ENCODE data around the gene RAD18.

RAD18 gene

GRCh38 chr3:8846176-8846575 is 117.1 kb downstream of the RAD18 start:
- in situ Hi-C loops (cut with HindIII; ENCODE audit: low sequenced_read_pairs), result no loop called here
- H3K4me3 ChIP-seq (ENCODE audit: low read depth, low read length), result no peak overlapping the region
- no peak for DNase-seq (ENCODE audit: low read depth)
- TF ChIP-seq CTCF (IDR thresholded peaks at IDR 0.05; ENCODE audit: low read depth, low read length, missing control alignments), result no peak

GRCh38 chr3:8845641-8846040 is 117.6 kb downstream of the RAD18 start:
- DNase-seq (ENCODE audit: low read depth), result no peak
- in situ Hi-C loops (cut with HindIII; ENCODE audit: low sequenced_read_pairs), result no loop called here
- TF ChIP-seq CTCF (IDR thresholded peaks at IDR 0.05; ENCODE audit: low read depth, low read length, missing control alignments), result no peak
- no peak overlapping the region for H3K4me3 ChIP-seq (ENCODE audit: low read depth, low read length)

- DNase-seq (ENCODE audit: low read depth), result no peak
- in situ Hi-C loops (cut with HindIII; ENCODE audit: low sequenced_read_pairs), result no loop called here
Observed at GRCh38 chr3:8843347-8843746, 119.9 kb downstream of the RAD18 start.

DNA sequence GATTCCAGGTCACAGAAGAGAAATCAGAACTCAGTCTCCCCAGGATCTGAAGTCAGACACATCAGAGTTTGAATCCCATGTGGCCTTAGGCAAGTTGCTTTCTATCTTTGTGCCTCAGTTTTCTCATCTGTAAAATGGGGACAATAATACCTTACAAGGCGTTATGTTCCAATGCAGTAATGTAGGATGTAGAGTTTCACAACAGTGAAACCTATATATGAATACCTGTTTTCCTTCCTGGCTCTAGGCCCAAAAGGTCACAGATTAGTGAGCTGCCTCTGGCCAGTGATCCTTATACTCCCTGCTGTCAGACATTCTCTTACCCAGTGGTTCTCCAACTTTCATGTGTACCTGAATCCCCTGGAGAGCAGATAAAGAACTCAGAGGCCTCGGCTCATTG is 121.0 kb downstream of the RAD18 start:
- in situ Hi-C loops (cut with HindIII; ENCODE audit: low sequenced_read_pairs), result no loop called here
- no peak overlapping the region for H3K4me3 ChIP-seq (ENCODE audit: low read depth, low read length)
- TF ChIP-seq CTCF (IDR thresholded peaks at IDR 0.05; ENCODE audit: low read depth, low read length, missing control alignments), result no peak
- DNase-seq (ENCODE audit: low read depth), result no peak

More at GRCh38 chr3:8843347-8843746, 119.9 kb downstream of the RAD18 start:
- no peak overlapping the region for H3K4me3 ChIP-seq (ENCODE audit: low read depth, low read length)
- no peak for TF ChIP-seq CTCF (IDR thresholded peaks at IDR 0.05; ENCODE audit: low read depth, low read length, missing control alignments)

DNA sequence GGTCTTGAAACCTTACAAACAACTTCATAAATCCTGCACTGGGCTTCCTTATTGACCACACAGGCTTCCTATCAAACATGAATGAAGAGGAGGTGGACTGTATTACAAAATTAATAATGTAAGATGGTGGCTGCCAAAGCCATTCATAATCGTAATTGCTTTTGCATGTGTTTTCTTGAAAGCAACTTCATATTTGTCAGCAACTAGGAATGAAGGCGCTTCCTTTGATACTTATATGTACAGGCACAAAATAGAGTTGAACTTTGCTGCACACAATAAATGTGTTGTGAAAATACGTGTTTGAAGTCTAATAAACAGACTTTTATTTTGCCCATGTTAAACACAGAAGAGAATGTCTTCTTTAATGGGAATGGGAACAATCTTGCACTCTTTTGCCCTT is 121.8 kb downstream of the RAD18 start:
- TF ChIP-seq CTCF (IDR thresholded peaks at IDR 0.05; ENCODE audit: low read depth, low read length, missing control alignments), result no peak
- in situ Hi-C loops (cut with HindIII; ENCODE audit: low sequenced_read_pairs), result no loop called here

GRCh38 chr3:8840556-8840955 is 122.7 kb downstream of the RAD18 start:
- TF ChIP-seq CTCF (IDR thresholded peaks at IDR 0.05; ENCODE audit: low read depth, low read length, missing control alignments), result no peak
- DNase-seq (ENCODE audit: low read depth), result peak; percentile 36
- no peak overlapping the region for H3K4me3 ChIP-seq (ENCODE audit: low read depth, low read length)
- in situ Hi-C loops (cut with HindIII; ENCODE audit: low sequenced_read_pairs), result no loop called here

More for the DNA sequence above, 121.8 kb downstream of the RAD18 start:
- no peak overlapping the region for H3K4me3 ChIP-seq (ENCODE audit: low read depth, low read length)
- no peak for DNase-seq (ENCODE audit: low read depth)
